Right renal cortex interstitium (tissue), 3 donors: Measurements from ENCODE around the gene CCDC40. TPM values are rescaled to one million over a fixed set of nuclear protein-coding genes. Genes with fewer than 3 reads are reported as not detected.
"Not testable (repeated sequence)": the region's sequence is repeated elsewhere in the genome, so short reads cannot be mapped to it uniquely, and the experiment has no call there.

Experiments
- DNase-seq, 3 donors: peaks; one replicate each; pipeline ENCODE4 v3.0.0-alpha.2; 2013; ENCODE audit warnings: low read depth in 3 of 3, low spot score in 2 of 3
- polyA plus RNA-seq, 3 donors: library from polyadenylated mRNA; unstranded; fragments of 120-200 nt; gene quantifications; one replicate each; pipeline ENCODE4 v1.2.1, GENCODE V29; 2013; ENCODE audit not compliant: insufficient read length in 3 of 3

CCDC40 gene
- 10 to 100 TPM in 1 of 3 donors, 1 to 10 TPM in 2; 9.4 to 15.6 (median 9.6) TPM for polyA plus RNA-seq

- no peak for DNase-seq
Observed at GRCh38 chr17:80035937-80036714, at the start of gene CCDC40. Gene CCDC40 (plus strand): TSS chr17:80036642. CDS start chr17:80036663, 21 bp downstream.

GRCh38 chr17:79987187-79987934 is 49.1 kb upstream of the CCDC40 start:
- DNase-seq = no peak

GRCh38 chr17:79987935-79988184 is 48.6 kb upstream of the CCDC40 start:
- DNase-seq = no peak

- no peak for DNase-seq
Observed at GRCh38 chr17:79988185-79988971, 48.1 kb upstream of the CCDC40 start.

GRCh38 chr17:79989106-79989835 is 47.2 kb upstream of the CCDC40 start:
- DNase-seq = no peak

GRCh38 chr17:79990051-79990592 is 46.3 kb upstream of the CCDC40 start:
- DNase-seq = no peak

GRCh38 chr17:79990704-79991103 is 45.7 kb upstream of the CCDC40 start:
- DNase-seq = no peak

GRCh38 chr17:79991140-79991923 is 45.1 kb upstream of the CCDC40 start:
- DNase-seq = no peak

- DNase-seq = no peak
Observed at GRCh38 chr17:79991924-79992648, 44.4 kb upstream of the CCDC40 start.

GRCh38 chr17:79992649-79993389 is 43.6 kb upstream of the CCDC40 start:
- no peak for DNase-seq

GRCh38 chr17:79993390-79994227 is 42.8 kb upstream of the CCDC40 start:
- no peak for DNase-seq

- DNase-seq = not testable (repeated sequence)
Observed at GRCh38 chr17:79994228-79994569, 42.2 kb upstream of the CCDC40 start.

GRCh38 chr17:79994602-79995001 is 41.8 kb upstream of the CCDC40 start:
- no peak for DNase-seq

- no peak for DNase-seq
Observed at GRCh38 chr17:79995696-79996095, 40.7 kb upstream of the CCDC40 start.

- DNase-seq = no peak
Observed at GRCh38 chr17:79996291-79996690, 40.2 kb upstream of the CCDC40 start.

- no peak for DNase-seq
Observed at GRCh38 chr17:79997011-79997660, 39.3 kb upstream of the CCDC40 start.

- DNase-seq = no peak
Observed at GRCh38 chr17:80000136-80000535, 36.3 kb upstream of the CCDC40 start.
